SK-N-SH treated with all-trans-retinoic acid at 6 μM for 48 hours (cell line): ENCODE data around the gene FAM3B.

Source experiments
- ATAC-seq: fragments of 200-7000 bp; cut with Tn5 transposase; 3 replicates; pipeline ENCODE4 v1.9.1; 2020; ENCODE audit warnings: mild to moderate bottlenecking, moderate library complexity
- ARNTL ChIP-seq: fragments of 450-650 bp; formaldehyde crosslinking; IDR thresholded peaks from 2 replicates; pipeline ENCODE4 v1.5.0; 2020; ENCODE audit warnings: low read depth, mild to moderate bottlenecking, moderate library complexity, borderline replicate concordance
- BACH2 ChIP-seq: fragments of 250-450 bp; sonication (Bioruptor Pico); IDR thresholded peaks from 2 replicates; pipeline ENCODE4 v1.9.0; 2021; ENCODE audit warnings: mild to moderate bottlenecking, borderline replicate concordance
- CSDC2 ChIP-seq: fragments of 250-450 bp; sonication (Bioruptor Pico); IDR thresholded peaks from 2 replicates; pipeline ENCODE4 v1.5.0; 2020; ENCODE audit warnings: mild to moderate bottlenecking, moderate library complexity
- CSRNP3 ChIP-seq: fragments of 250-450 bp; sonication (Bioruptor Pico); IDR thresholded peaks from 2 replicates; pipeline ENCODE4 v1.5.1; 2021; ENCODE audit warnings: mild to moderate bottlenecking, moderate library complexity
- ESRRG ChIP-seq: fragments of 250-450 bp; sonication (Bioruptor Pico); IDR thresholded peaks from 2 replicates; pipeline ENCODE4 v1.6.1; 2021; ENCODE audit warnings: mild to moderate bottlenecking
- GLIS3 ChIP-seq: fragments of 250-450 bp; sonication (Bioruptor Pico); IDR thresholded peaks from 2 replicates; pipeline ENCODE4 v1.5.0; 2020; ENCODE audit warnings: mild to moderate bottlenecking, moderate library complexity
- ISL1 ChIP-seq: fragments of 250-450 bp; sonication (Bioruptor Pico); IDR thresholded peaks from 2 replicates; pipeline ENCODE4 v2.1.2; 2022; ENCODE audit warnings: mild to moderate bottlenecking, moderate library complexity
- OSR1 ChIP-seq: fragments of 250-450 bp; sonication (Bioruptor Pico); IDR thresholded peaks from 2 replicates; pipeline ENCODE4 v1.8.0; 2022; ENCODE audit warnings: moderate library complexity, mild to moderate bottlenecking, inconsistent platforms
- PATZ1 ChIP-seq: fragments of 250-450 bp; sonication (Bioruptor Pico); IDR thresholded peaks from 2 replicates; pipeline ENCODE4 v1.8.0; 2020; ENCODE audit warnings: mild to moderate bottlenecking, moderate library complexity, borderline replicate concordance
- POU6F1 ChIP-seq: fragments of 250-450 bp; sonication (Bioruptor Pico); IDR thresholded peaks from 2 replicates; pipeline ENCODE4 v1.8.0; 2021; ENCODE audit warnings: low read depth, mild to moderate bottlenecking, moderate library complexity, borderline replicate concordance
- PPARA ChIP-seq: fragments of 250-450 bp; sonication (Bioruptor Pico); IDR thresholded peaks from 2 replicates; pipeline ENCODE4 v1.5.0; 2020; ENCODE audit warnings: mild to moderate bottlenecking, borderline replicate concordance
- SNAI2 ChIP-seq: fragments of 250-450 bp; sonication (Bioruptor Pico); IDR thresholded peaks from 2 replicates; pipeline ENCODE4 v1.5.0; 2020; ENCODE audit warnings: mild to moderate bottlenecking, moderate library complexity
- TCF4 ChIP-seq: fragments of 250-450 bp; sonication (Bioruptor Pico); IDR thresholded peaks from 2 replicates; pipeline ENCODE4 v1.8.0; 2021; ENCODE audit warnings: mild to moderate bottlenecking, moderate library complexity, borderline replicate concordance
- TOX ChIP-seq: fragments of 250-450 bp; sonication (Bioruptor Pico); IDR thresholded peaks from 2 replicates; pipeline ENCODE4 v1.8.0; 2021; ENCODE audit warnings: mild to moderate bottlenecking, moderate library complexity, borderline replicate concordance
- ZC3H10 ChIP-seq: fragments of 250-450 bp; sonication (Bioruptor Pico); IDR thresholded peaks from 2 replicates; pipeline ENCODE4 v1.5.1; 2021; ENCODE audit warnings: mild to moderate bottlenecking, moderate library complexity
- ZFP3 ChIP-seq: fragments of 250-450 bp; sonication (Bioruptor Pico); IDR thresholded peaks from 2 replicates; pipeline ENCODE4 v1.5.0; 2020; ENCODE audit warnings: mild to moderate bottlenecking, moderate library complexity
- ZNF565 ChIP-seq: fragments of 450-650 bp; formaldehyde crosslinking; conservative IDR thresholded peaks from 2 replicates; pipeline ENCODE4 v1.5.0; 2020; ENCODE audit warnings: low read depth, mild to moderate bottlenecking, moderate library complexity
- ZNF70 ChIP-seq: fragments of 450-650 bp; formaldehyde crosslinking; IDR thresholded peaks from 2 replicates; pipeline ENCODE4 v1.5.0; 2020; ENCODE audit warnings: mild to moderate bottlenecking, moderate library complexity
- ZNF8 ChIP-seq: fragments of 450-650 bp; formaldehyde crosslinking; IDR thresholded peaks from 2 replicates; pipeline ENCODE4 v1.5.0; 2020; ENCODE audit warnings: mild to moderate bottlenecking, moderate library complexity
- TF ChIP-seq, protein P1 (sequence below): fragments of 250-450 bp; sonication (Bioruptor Pico); IDR thresholded peaks from 2 replicates; pipeline ENCODE4 v1.5.1; 2020; ENCODE audit warnings: low read depth, mild to moderate bottlenecking, moderate library complexity
- TF ChIP-seq, protein P2 (sequence below): fragments of 250-450 bp; sonication (Bioruptor Pico); IDR thresholded peaks from 2 replicates; pipeline ENCODE4 v1.5.0; 2020; ENCODE audit warnings: mild to moderate bottlenecking, moderate library complexity

The FAM3B gene

GRCh38 chr21:41290106-41290799, 26.3 kb upstream of the FAM3B start:
- no peak for TF ChIP-seq TCF4 (CRISPR knock-in tag)
- no peak for TF ChIP-seq GLIS3 (CRISPR knock-in tag)
- TF ChIP-seq ZC3H10 (CRISPR knock-in tag) = no peak
- TF ChIP-seq ZNF70 (CRISPR knock-in tag) = no peak
- no peak for ATAC-seq

- ATAC-seq = no peak
- TF ChIP-seq ZNF565 (CRISPR knock-in tag) (no peak), GLIS3 (CRISPR knock-in tag) (no peak), POU6F1 (CRISPR knock-in tag) (no peak), CSRNP3 (CRISPR knock-in tag) (no peak), PPARA (CRISPR knock-in tag) (no peak), ARNTL (CRISPR knock-in tag) (no peak), PATZ1 (CRISPR knock-in tag) (no peak), OSR1 (CRISPR knock-in tag) (no peak), ZFP3 (CRISPR knock-in tag) (no peak), ESRRG (CRISPR knock-in tag) (no peak), BACH2 (CRISPR knock-in tag) (no peak)
Observed at GRCh38 chr21:41294548-41295231, 21.9 kb upstream of the FAM3B start.

DNA sequence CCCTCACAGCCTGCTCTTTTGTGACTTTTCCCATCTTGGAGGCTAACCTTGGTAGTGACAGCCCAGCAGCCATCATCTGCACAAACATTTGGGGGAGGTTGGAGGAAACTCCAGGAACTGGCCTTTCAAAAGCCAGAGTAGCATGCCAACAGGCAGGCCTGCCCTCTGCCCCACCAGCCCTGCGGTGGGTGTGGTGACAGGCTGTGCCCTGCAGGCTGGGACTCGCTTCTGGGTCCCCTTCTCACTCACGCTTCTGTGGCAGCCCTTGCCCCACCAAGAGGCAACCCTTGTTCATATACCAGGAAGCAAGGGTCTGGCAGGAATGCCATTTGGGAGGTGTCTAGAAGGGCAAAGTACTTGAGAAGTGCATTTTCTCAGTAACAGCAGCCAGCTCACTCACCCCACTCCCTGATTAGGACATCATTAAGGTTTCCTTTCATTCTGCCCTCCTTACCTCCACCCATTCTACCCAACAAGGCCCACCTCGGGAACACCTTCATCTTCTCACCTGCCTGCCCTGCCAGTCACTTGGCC, 20.8 kb upstream of the FAM3B start:
- TF ChIP-seq TOX (no peak), CSRNP3 (CRISPR knock-in tag) (no peak), OSR1 (CRISPR knock-in tag) (no peak), ISL1 (CRISPR knock-in tag) (no peak), ESRRG (CRISPR knock-in tag) (no peak), PATZ1 (CRISPR knock-in tag) (no peak), ZNF8 (CRISPR knock-in tag) (no peak), GLIS3 (CRISPR knock-in tag) (no peak), BACH2 (CRISPR knock-in tag) (no peak), CSDC2 (CRISPR knock-in tag) (no peak), SNAI2 (CRISPR knock-in tag) (no peak), TCF4 (CRISPR knock-in tag) (no peak)
- TF ChIP-seq, protein P1, sequence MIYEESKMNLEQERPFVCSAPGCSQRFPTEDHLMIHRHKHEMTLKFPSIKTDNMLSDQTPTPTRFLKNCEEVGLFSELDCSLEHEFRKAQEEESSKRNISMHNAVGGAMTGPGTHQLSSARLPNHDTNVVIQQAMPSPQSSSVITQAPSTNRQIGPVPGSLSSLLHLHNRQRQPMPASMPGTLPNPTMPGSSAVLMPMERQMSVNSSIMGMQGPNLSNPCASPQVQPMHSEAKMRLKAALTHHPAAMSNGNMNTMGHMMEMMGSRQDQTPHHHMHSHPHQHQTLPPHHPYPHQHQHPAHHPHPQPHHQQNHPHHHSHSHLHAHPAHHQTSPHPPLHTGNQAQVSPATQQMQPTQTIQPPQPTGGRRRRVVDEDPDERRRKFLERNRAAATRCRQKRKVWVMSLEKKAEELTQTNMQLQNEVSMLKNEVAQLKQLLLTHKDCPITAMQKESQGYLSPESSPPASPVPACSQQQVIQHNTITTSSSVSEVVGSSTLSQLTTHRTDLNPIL (CRISPR knock-in tag) = no peak
- TF ChIP-seq, protein P2, sequence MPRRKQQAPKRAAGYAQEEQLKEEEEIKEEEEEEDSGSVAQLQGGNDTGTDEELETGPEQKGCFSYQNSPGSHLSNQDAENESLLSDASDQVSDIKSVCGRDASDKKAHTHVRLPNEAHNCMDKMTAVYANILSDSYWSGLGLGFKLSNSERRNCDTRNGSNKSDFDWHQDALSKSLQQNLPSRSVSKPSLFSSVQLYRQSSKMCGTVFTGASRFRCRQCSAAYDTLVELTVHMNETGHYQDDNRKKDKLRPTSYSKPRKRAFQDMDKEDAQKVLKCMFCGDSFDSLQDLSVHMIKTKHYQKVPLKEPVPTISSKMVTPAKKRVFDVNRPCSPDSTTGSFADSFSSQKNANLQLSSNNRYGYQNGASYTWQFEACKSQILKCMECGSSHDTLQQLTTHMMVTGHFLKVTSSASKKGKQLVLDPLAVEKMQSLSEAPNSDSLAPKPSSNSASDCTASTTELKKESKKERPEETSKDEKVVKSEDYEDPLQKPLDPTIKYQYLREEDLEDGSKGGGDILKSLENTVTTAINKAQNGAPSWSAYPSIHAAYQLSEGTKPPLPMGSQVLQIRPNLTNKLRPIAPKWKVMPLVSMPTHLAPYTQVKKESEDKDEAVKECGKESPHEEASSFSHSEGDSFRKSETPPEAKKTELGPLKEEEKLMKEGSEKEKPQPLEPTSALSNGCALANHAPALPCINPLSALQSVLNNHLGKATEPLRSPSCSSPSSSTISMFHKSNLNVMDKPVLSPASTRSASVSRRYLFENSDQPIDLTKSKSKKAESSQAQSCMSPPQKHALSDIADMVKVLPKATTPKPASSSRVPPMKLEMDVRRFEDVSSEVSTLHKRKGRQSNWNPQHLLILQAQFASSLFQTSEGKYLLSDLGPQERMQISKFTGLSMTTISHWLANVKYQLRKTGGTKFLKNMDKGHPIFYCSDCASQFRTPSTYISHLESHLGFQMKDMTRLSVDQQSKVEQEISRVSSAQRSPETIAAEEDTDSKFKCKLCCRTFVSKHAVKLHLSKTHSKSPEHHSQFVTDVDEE (CRISPR knock-in tag) = no peak
- TF ChIP-seq, all 23 proteins: peak for 0
- no peak for ATAC-seq
